GM13977 (cell line): ENCODE measurements around the gene FHL2.
A peak's percentile ranks its signal among the peaks of the same experiment; 100 is the strongest.

ENCODE experiments used
- DNase-seq: peaks from one replicate; pipeline ENCODE4 v3.0.0; 2012; ENCODE audit warnings: low spot score
- CTCF ChIP-seq: IDR thresholded peaks from 2 replicates; pipeline ENCODE4 v1.5.1; 2012; ENCODE audit warnings: mild to moderate bottlenecking, control low read depth; ENCODE audit not compliant: insufficient read depth; ENCODE audit errors: extremely low read depth, missing control alignments
- in situ Hi-C: fragments of 300-500 bp; cut with MboI; formaldehyde crosslinking; loops from one replicate; pipeline ENCODE4 v1.12.0; 2022; ENCODE audit warnings: low sequenced_read_pairs, low pct_unique_long_range_greater_than_20kb, mixed read lengths, inconsistent platforms; ENCODE audit not compliant: unreplicated experiment

The FHL2 gene

GRCh38 chr2:105362862-105363591 lies 35.8 kb downstream of the FHL2 start:
- in situ Hi-C loops = loop anchor here (25.0 kb wide), 1 partner anchor 1174 kb away; no protein-coding TSS in a partner anchor
- no peak for DNase-seq
- TF ChIP-seq CTCF = no peak

GRCh38 chr2:105361102-105361889 lies 37.6 kb downstream of the FHL2 start:
- no peak for DNase-seq
- TF ChIP-seq CTCF = no peak
- in situ Hi-C loops = loop anchor here (25.0 kb wide), 1 partner anchor 1176 kb away; no protein-coding TSS in a partner anchor

- no peak for DNase-seq
- TF ChIP-seq CTCF = no peak
- in situ Hi-C loops = loop anchor here (25.0 kb wide), 1 partner anchor 1179 kb away; no protein-coding TSS in a partner anchor
Measured at GRCh38 chr2:105358593-105358992, 40.3 kb downstream of the FHL2 start.

- in situ Hi-C loops = loop anchor here (25.0 kb wide), 1 partner anchor 1180 kb away; no protein-coding TSS in a partner anchor
- no peak for TF ChIP-seq CTCF
- DNase-seq = no peak
Measured at GRCh38 chr2:105357122-105357521, 41.7 kb downstream of the FHL2 start.

GRCh38 chr2:105344704-105345345 lies 54.0 kb downstream of the FHL2 start:
- no peak for DNase-seq
- in situ Hi-C loops = no loop called here

More at GRCh38 chr2:105344704-105345345, 54.0 kb downstream of the FHL2 start:
- TF ChIP-seq CTCF = peak; percentile 29
